Measurements from ENCODE around the gene BYSL. TPM values are rescaled to one million over a fixed set of nuclear protein-coding genes. Genes with fewer than 3 reads are reported as not detected.

The BYSL gene
- total RNA-seq, 4 donors from 2014 or later, result 5.8 to 11.6 (median 9.2) TPM

GRCh38 chr6:41895300-41896233, 25.7 kb upstream of the BYSL start, which contains the start of gene USP49:
TSS of gene USP49 (minus strand) at chr6:41895375. CDS start at chr6:41806983, 88,392 bp downstream.
- 0% methylated on average over 48 of the region's 55 CpGs for WGBS
- H3K4me1 ChIP-seq, result peaks cover 18 to 27% (median 24%) of the 10 kb centered on the region in 4 donors
- intact Hi-C loops (cut with DNase I), result no loop called here
- TF ChIP-seq POLR2AphosphoS5 (IDR thresholded peaks at IDR 0.05), result peak in 1 of 2 donors; percentile 62
- peak in 1 of 3 experiments; percentile 5 for TF ChIP-seq CTCF (IDR thresholded peaks at IDR 0.05)
- no peak for TF ChIP-seq EP300 (IDR thresholded peaks at IDR 0.05)
- H3K27ac ChIP-seq (replicated peaks in 1 of 4), result peak within 1 kb of the TSS; percentile 77 to 85 (median 80)
- DNase-seq (ENCODE audit: extremely low spot score), result peak; percentile 94
- peaks cover 0 to 11% (median 2%) of the 10 kb centered on the region in 4 donors for H3K36me3 ChIP-seq
- no peaks in the 10 kb centered on the region for H3K27me3 ChIP-seq
- H3K4me3 ChIP-seq, result peak within 1 kb of the TSS; percentile 69 to 83 (median 73)
- H3K9me3 ChIP-seq, result no peaks in the 10 kb centered on the region

DNA sequence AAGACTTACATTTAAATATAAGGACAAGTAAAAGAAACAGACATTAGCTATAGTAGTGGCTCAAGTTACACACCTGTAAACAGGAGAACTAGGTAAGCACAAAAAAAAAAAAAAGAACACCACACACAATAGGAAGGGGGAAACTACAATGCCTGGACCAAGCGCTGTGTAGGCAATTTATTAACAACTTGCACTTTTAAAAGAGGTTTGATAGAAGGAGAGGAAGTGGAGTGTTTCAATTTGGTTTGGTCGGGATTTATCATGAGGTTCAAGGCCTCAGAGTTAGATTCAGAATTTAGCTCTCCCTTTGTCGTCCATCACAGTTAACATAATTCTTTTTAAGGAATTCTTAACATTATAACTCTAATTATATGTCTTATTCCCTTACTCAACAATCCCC, 25.0 kb upstream of the BYSL start:
- peak overlapping the region; percentile 69 to 83 (median 73) for H3K4me3 ChIP-seq
- no peaks in the 10 kb centered on the region for H3K27me3 ChIP-seq
- H3K27ac ChIP-seq (replicated peaks in 1 of 4), result peak overlapping the region in 2 of 4 donors; percentile 78 to 83
- DNase-seq (ENCODE audit: extremely low spot score), result no peak
- intact Hi-C loops (cut with DNase I), result no loop called here
- H3K9me3 ChIP-seq, result no peaks in the 10 kb centered on the region
- peaks cover 18 to 27% (median 24%) of the 10 kb centered on the region in 4 donors for H3K4me1 ChIP-seq
- H3K36me3 ChIP-seq, result peaks cover 0 to 17% (median 3%) of the 10 kb centered on the region in 4 donors
- TF ChIP-seq POLR2AphosphoS5 (IDR thresholded peaks at IDR 0.05), result no peak
- no peak for TF ChIP-seq CTCF (IDR thresholded peaks at IDR 0.05)
- no peak for TF ChIP-seq EP300 (IDR thresholded peaks at IDR 0.05)
- no peak for TF ChIP-seq POLR2A (IDR thresholded peaks at IDR 0.05; ENCODE audit: low read depth)
- 59% methylated on average over 3 of the region's 3 CpGs for WGBS

GRCh38 chr6:41900861-41901260, 20.4 kb upstream of the BYSL start:
- no peak overlapping the region for H3K27ac ChIP-seq (replicated peaks in 1 of 4)
- peaks cover 8 to 52% (median 29%) of the 10 kb centered on the region in 4 donors for H3K36me3 ChIP-seq
- H3K9me3 ChIP-seq, result no peaks in the 10 kb centered on the region
- WGBS, result 75% methylated on average over 1 of the region's 1 CpG
- no peak overlapping the region for H3K4me3 ChIP-seq
- TF ChIP-seq POLR2AphosphoS5 (IDR thresholded peaks at IDR 0.05), result no peak
- no peak for TF ChIP-seq POLR2A (IDR thresholded peaks at IDR 0.05; ENCODE audit: low read depth)
- no peak for TF ChIP-seq CTCF (IDR thresholded peaks at IDR 0.05)
- no peak for TF ChIP-seq EP300 (IDR thresholded peaks at IDR 0.05)
- H3K4me1 ChIP-seq, result peaks cover 6 to 9% (median 8%) of the 10 kb centered on the region in 4 donors
- DNase-seq (ENCODE audit: extremely low spot score), result no peak
- intact Hi-C loops (cut with DNase I), result no loop called here
- H3K27me3 ChIP-seq, result no peaks in the 10 kb centered on the region

GRCh38 chr6:41901882-41902519, 19.3 kb upstream of the BYSL start:
- Histone ChIP-seq H3K4me3 (no peak overlapping the region), H3K36me3 (peaks cover 20 to 63% (median 40%) of the 10 kb centered on the region in 4 donors), H3K9me3 (no peaks in the 10 kb centered on the region), H3K27ac (replicated peaks in 1 of 4) (no peak overlapping the region), H3K4me1 (peaks cover 0 to 3% (median 0%) of the 10 kb centered on the region in 4 donors), H3K27me3 (no peaks in the 10 kb centered on the region)
- intact Hi-C loops (cut with DNase I), result no loop called here
- DNase-seq (ENCODE audit: extremely low spot score), result no peak
- WGBS, result 89% methylated on average over 1 of the region's 1 CpG
- peak in 1 of 3 experiments; percentile 10 for TF ChIP-seq CTCF (IDR thresholded peaks at IDR 0.05)
- TF ChIP-seq POLR2A (IDR thresholded peaks at IDR 0.05; ENCODE audit: low read depth), result no peak
